HepG2 (cell line): ENCODE measurements around the gene SLC2A2. TPM values are rescaled to one million over a fixed set of nuclear protein-coding genes. Genes with fewer than 3 reads are reported as not detected.

Source experiments
- ADNP ChIP-seq: sonication (generic); formaldehyde crosslinking; IDR thresholded peaks from 2 replicates; pipeline ENCODE4 v1.4.0; 2020; ENCODE audit warnings: missing genetic modification reagents
- ARNTL ChIP-seq: sonication (generic); formaldehyde crosslinking; IDR thresholded peaks from 2 replicates; pipeline ENCODE4 v1.4.0; 2020; ENCODE audit warnings: mild to moderate bottlenecking, missing genetic modification reagents
- CREM ChIP-seq, 2 experiments: sonication (generic) in 1 of 2; formaldehyde crosslinking in 1 of 2; IDR thresholded peaks; 2 replicates each; pipeline versions ENCODE4 v1.4.0 to v1.6.1; 2016 to 2020; ENCODE audit warnings: antibody characterized with exemption in 1 of 2, mild to moderate bottlenecking in 1 of 2, missing genetic modification reagents in 1 of 2
- DNMT3B ChIP-seq: conservative IDR thresholded peaks from 2 replicates; pipeline ENCODE4 v1.6.1; 2016; ENCODE audit warnings: missing biosample characterization, control low read depth
- DR1 ChIP-seq: sonication (generic); formaldehyde crosslinking; IDR thresholded peaks from 2 replicates; pipeline ENCODE4 v1.8.0; 2021; ENCODE audit warnings: mild to moderate bottlenecking, missing genetic modification reagents, inconsistent platforms
- KDM5A ChIP-seq: fragments of 200-600 bp; sonication (generic); IDR thresholded peaks from 2 replicates; pipeline ENCODE4 v1.7.0; 2018; ENCODE audit warnings: antibody characterized with exemption, mild to moderate bottlenecking, low read length, borderline replicate concordance
- MXI1 ChIP-seq: IDR thresholded peaks from 3 replicates; pipeline ENCODE4 v1.6.1; 2012; ENCODE audit warnings: low read depth, low read length, inconsistent platforms, borderline replicate concordance
- NFATC3 ChIP-seq: sonication (generic); formaldehyde crosslinking; IDR thresholded peaks from 2 replicates; pipeline ENCODE4 v1.5.1; 2020; ENCODE audit warnings: mild to moderate bottlenecking, missing genetic modification reagents
- NFYB ChIP-seq: sonication (generic); formaldehyde crosslinking; IDR thresholded peaks from 2 replicates; pipeline ENCODE4 v1.4.0; 2020; ENCODE audit warnings: missing genetic modification reagents
- RFX1 ChIP-seq: fragments of 450-650 bp; IDR thresholded peaks from 2 replicates; pipeline ENCODE4 v1.6.1; 2017
- ZBTB8A ChIP-seq: sonication (generic); formaldehyde crosslinking; IDR thresholded peaks from 2 replicates; pipeline ENCODE4 v1.4.0; 2020; ENCODE audit warnings: mild to moderate bottlenecking, low read depth, missing genetic modification reagents, borderline replicate concordance
- ZNF550 ChIP-seq: sonication (generic); formaldehyde crosslinking; IDR thresholded peaks from 2 replicates; pipeline ENCODE4 v1.4.0; 2020; ENCODE audit warnings: mild to moderate bottlenecking, missing genetic modification reagents, borderline replicate concordance
- ZNF552 ChIP-seq: sonication (generic); formaldehyde crosslinking; IDR thresholded peaks from 2 replicates; pipeline ENCODE4 v1.9.0; 2022; ENCODE audit warnings: missing genetic modification reagents, mild to moderate bottlenecking, borderline replicate concordance
- ZNF678 ChIP-seq: sonication (generic); formaldehyde crosslinking; IDR thresholded peaks from 2 replicates; pipeline ENCODE4 v1.4.0; 2020; ENCODE audit warnings: mild to moderate bottlenecking, missing genetic modification reagents
- ZNF709 ChIP-seq: sonication (generic); formaldehyde crosslinking; IDR thresholded peaks from 2 replicates; pipeline ENCODE4 v1.5.0; 2020; ENCODE audit warnings: mild to moderate bottlenecking, missing genetic modification reagents
- polyA plus RNA-seq, 8 experiments: library from polyadenylated mRNA; depleted of rRNA in 3 of 8; stranded (reverse) in 7 of 8; unstranded in 1 of 8; fragments of >200 nt; fragmentation: Illumina TruSeq in 4 of 8; extraction: Trizol in 4 of 8; gene quantifications; 2 replicates each; pipeline versions ENCODE4 v1.2.1 to v1.2.3, GENCODE V29; 2011 to 2016; ENCODE audit warnings: low read depth in 4 of 8, missing spikeins in 1 of 8, mixed read lengths in 1 of 8; ENCODE audit not compliant: insufficient read depth in 1 of 8
- total RNA-seq, 5 experiments: library from RNA; depleted of rRNA; stranded (reverse); fragments of >200 nt; fragmentation: Illumina TruSeq; extraction: Trizol; gene quantifications; 2 replicates each; pipeline ENCODE4 v1.2.3, GENCODE V29; 2016; ENCODE audit warnings: low read depth in 1 of 5
- TF ChIP-seq, protein P1 (sequence below): sonication (generic); formaldehyde crosslinking; IDR thresholded peaks from 2 replicates; pipeline ENCODE4 v1.4.0; 2020; ENCODE audit warnings: missing genetic modification reagents, borderline replicate concordance
- TF ChIP-seq, protein P2 (sequence below): sonication (generic); formaldehyde crosslinking; IDR thresholded peaks from 2 replicates; pipeline ENCODE4 v1.5.1; 2020; ENCODE audit warnings: mild to moderate bottlenecking, moderate library complexity, missing genetic modification reagents
- TF ChIP-seq, protein P3 (sequence below): sonication (generic); formaldehyde crosslinking; IDR thresholded peaks from 2 replicates; pipeline ENCODE4 v1.8.1; 2023; ENCODE audit warnings: missing genetic modification reagents, inconsistent platforms, borderline replicate concordance
- TF ChIP-seq, protein P4 (sequence below): sonication (generic); formaldehyde crosslinking; IDR thresholded peaks from 2 replicates; pipeline ENCODE4 v1.4.0; 2020; ENCODE audit warnings: missing genetic modification reagents

SLC2A2 gene
- total and polyA plus RNA-seq, 2 of the 13 experiments (the other 11 are each of a cell fraction or from before 2014, with no cell fraction given) = 19.5 to 23.2 TPM

DNA sequence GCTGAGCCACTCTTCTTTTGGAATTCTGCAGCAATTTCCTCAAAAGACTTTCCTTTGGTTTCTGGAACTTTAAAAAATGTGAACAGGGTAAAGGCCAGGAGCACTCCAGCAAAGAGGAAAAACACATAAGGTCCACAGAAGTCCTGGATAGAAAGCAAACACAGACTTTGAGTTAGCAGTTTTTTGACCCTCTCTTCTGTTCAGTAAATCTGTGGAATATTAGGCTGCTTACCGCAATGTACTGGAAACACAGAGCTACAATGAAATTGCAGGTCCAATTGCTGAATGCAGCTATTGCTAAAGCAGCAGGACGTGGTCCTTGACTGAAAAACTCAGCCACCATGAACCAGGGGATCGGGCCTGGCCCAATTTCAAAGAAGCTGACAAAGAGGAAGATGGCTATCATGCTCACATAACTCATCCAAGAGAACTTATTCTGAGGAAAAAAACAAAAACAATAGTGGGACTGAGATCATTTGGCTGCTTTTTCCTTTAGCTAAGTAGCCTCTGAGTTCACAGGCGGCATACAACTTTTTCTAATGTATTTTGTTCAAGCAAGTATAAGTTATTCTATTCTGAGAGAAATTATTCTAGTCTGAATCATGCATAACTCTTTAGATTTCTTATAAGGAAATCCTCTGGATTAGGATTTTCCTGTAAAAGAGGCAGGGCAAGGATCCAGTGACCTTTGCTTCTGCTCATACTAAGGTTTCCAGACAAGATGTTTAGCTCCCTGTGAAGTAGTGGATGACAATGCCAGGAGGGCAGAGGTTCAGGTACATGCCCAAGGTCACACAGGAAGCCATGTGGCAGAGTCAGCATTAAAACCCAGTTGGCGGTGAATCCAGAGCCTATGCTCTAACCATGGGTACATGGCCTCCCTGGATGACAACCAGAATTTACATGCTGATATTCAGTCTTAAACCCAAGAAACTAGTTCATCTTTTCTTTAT is 28.3 kb downstream of the SLC2A2 start (continued):
- TF ChIP-seq, protein P1, sequence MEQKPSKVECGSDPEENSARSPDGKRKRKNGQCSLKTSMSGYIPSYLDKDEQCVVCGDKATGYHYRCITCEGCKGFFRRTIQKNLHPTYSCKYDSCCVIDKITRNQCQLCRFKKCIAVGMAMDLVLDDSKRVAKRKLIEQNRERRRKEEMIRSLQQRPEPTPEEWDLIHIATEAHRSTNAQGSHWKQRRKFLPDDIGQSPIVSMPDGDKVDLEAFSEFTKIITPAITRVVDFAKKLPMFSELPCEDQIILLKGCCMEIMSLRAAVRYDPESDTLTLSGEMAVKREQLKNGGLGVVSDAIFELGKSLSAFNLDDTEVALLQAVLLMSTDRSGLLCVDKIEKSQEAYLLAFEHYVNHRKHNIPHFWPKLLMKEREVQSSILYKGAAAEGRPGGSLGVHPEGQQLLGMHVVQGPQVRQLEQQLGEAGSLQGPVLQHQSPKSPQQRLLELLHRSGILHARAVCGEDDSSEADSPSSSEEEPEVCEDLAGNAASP = no peak
- TF ChIP-seq MXI1 (no peak), ZNF550 (CRISPR knock-in tag) (no peak), ZNF709 (CRISPR knock-in tag) (no peak), KDM5A (no peak), ZNF552 (CRISPR knock-in tag) (no peak), DNMT3B (no peak), CREM (IDR thresholded peaks at IDR 0.05) (peak; percentile 81), CREM (CRISPR knock-in tag; IDR thresholded peaks at IDR 0.05) (no peak), ZNF678 (no peak), ZBTB8A (CRISPR knock-in tag) (no peak), ARNTL (0 out of 2 replicates have a peak, but pooled peaks have one; percentile 18), NFATC3 (no peak), DR1 (no peak), RFX1 (no peak), ADNP (no peak), NFYB (no peak)
- TF ChIP-seq, protein P2, sequence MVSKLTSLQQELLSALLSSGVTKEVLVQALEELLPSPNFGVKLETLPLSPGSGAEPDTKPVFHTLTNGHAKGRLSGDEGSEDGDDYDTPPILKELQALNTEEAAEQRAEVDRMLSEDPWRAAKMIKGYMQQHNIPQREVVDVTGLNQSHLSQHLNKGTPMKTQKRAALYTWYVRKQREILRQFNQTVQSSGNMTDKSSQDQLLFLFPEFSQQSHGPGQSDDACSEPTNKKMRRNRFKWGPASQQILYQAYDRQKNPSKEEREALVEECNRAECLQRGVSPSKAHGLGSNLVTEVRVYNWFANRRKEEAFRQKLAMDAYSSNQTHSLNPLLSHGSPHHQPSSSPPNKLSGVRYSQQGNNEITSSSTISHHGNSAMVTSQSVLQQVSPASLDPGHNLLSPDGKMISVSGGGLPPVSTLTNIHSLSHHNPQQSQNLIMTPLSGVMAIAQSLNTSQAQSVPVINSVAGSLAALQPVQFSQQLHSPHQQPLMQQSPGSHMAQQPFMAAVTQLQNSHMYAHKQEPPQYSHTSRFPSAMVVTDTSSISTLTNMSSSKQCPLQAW (CRISPR knock-in tag) = peak; percentile 90
- TF ChIP-seq, protein P3, sequence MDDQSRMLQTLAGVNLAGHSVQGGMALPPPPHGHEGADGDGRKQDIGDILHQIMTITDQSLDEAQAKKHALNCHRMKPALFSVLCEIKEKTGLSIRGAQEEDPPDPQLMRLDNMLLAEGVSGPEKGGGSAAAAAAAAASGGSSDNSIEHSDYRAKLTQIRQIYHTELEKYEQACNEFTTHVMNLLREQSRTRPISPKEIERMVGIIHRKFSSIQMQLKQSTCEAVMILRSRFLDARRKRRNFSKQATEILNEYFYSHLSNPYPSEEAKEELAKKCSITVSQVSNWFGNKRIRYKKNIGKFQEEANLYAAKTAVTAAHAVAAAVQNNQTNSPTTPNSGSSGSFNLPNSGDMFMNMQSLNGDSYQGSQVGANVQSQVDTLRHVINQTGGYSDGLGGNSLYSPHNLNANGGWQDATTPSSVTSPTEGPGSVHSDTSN = no peak
- TF ChIP-seq, protein P4, sequence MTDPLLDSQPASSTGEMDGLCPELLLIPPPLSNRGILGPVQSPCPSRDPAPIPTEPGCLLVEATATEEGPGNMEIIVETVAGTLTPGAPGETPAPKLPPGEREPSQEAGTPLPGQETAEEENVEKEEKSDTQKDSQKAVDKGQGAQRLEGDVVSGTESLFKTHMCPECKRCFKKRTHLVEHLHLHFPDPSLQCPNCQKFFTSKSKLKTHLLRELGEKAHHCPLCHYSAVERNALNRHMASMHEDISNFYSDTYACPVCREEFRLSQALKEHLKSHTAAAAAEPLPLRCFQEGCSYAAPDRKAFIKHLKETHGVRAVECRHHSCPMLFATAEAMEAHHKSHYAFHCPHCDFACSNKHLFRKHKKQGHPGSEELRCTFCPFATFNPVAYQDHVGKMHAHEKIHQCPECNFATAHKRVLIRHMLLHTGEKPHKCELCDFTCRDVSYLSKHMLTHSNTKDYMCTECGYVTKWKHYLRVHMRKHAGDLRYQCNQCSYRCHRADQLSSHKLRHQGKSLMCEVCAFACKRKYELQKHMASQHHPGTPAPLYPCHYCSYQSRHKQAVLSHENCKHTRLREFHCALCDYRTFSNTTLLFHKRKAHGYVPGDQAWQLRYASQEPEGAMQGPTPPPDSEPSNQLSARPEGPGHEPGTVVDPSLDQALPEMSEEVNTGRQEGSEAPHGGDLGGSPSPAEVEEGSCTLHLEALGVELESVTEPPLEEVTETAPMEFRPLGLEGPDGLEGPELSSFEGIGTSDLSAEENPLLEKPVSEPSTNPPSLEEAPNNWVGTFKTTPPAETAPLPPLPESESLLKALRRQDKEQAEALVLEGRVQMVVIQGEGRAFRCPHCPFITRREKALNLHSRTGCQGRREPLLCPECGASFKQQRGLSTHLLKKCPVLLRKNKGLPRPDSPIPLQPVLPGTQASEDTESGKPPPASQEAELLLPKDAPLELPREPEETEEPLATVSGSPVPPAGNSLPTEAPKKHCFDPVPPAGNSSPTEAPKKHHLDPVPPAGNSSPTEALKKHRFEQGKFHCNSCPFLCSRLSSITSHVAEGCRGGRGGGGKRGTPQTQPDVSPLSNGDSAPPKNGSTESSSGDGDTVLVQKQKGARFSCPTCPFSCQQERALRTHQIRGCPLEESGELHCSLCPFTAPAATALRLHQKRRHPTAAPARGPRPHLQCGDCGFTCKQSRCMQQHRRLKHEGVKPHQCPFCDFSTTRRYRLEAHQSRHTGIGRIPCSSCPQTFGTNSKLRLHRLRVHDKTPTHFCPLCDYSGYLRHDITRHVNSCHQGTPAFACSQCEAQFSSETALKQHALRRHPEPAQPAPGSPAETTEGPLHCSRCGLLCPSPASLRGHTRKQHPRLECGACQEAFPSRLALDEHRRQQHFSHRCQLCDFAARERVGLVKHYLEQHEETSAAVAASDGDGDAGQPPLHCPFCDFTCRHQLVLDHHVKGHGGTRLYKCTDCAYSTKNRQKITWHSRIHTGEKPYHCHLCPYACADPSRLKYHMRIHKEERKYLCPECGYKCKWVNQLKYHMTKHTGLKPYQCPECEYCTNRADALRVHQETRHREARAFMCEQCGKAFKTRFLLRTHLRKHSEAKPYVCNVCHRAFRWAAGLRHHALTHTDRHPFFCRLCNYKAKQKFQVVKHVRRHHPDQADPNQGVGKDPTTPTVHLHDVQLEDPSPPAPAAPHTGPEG (CRISPR knock-in tag) = peak; percentile 33; the same call in 1 of the 2 replicates
